NCI-H510A (cell line): ENCODE results near the gene AKT3.
"Not testable (repeated sequence)": the region's sequence is repeated elsewhere in the genome, so short reads cannot be mapped to it uniquely, and the experiment has no call there.

ENCODE experiments used
- DNase-seq: peaks from one replicate; lab custom pipeline; 2025; lab: John Stamatoyannopoulos, UW

The AKT3 gene

GRCh38 chr1:243784506-243784905 is 65.5 kb downstream of the AKT3 start:
- DNase-seq, result no peak

- no peak for DNase-seq
Observed at GRCh38 chr1:243783714-243784113, 66.3 kb downstream of the AKT3 start.

GRCh38 chr1:243772361-243773050 is 77.5 kb downstream of the AKT3 start:
- not testable (repeated sequence) for DNase-seq

- no peak for DNase-seq
Observed at GRCh38 chr1:243770860-243771259, 79.2 kb downstream of the AKT3 start.

- no peak for DNase-seq
Observed at GRCh38 chr1:243765676-243766075, 84.4 kb downstream of the AKT3 start.

- DNase-seq, result no peak
Observed at GRCh38 chr1:243763806-243764205, 86.2 kb downstream of the AKT3 start.

- DNase-seq, result no peak
Observed at GRCh38 chr1:243758647-243759046, 91.4 kb downstream of the AKT3 start.

GRCh38 chr1:243756529-243756928 is 93.5 kb downstream of the AKT3 start:
- no peak for DNase-seq

GRCh38 chr1:243754348-243754747 is 95.7 kb downstream of the AKT3 start:
- DNase-seq, result no peak

GRCh38 chr1:243751506-243751905 is 98.5 kb downstream of the AKT3 start:
- no peak for DNase-seq

- DNase-seq, result no peak
Observed at GRCh38 chr1:243748706-243749283, 101.2 kb downstream of the AKT3 start.

GRCh38 chr1:243748227-243748626 is 101.8 kb downstream of the AKT3 start:
- no peak for DNase-seq

GRCh38 chr1:243746751-243747150 is 103.3 kb downstream of the AKT3 start:
- DNase-seq, result no peak

- no peak for DNase-seq
Observed at GRCh38 chr1:243745356-243745755, 104.7 kb downstream of the AKT3 start.

GRCh38 chr1:243742819-243743218 is 107.2 kb downstream of the AKT3 start:
- DNase-seq, result no peak

- no peak for DNase-seq
Observed at GRCh38 chr1:243740255-243740999, 109.6 kb downstream of the AKT3 start.

GRCh38 chr1:243739335-243740003 is 110.6 kb downstream of the AKT3 start:
- DNase-seq, result no peak

GRCh38 chr1:243738020-243738419 is 112.0 kb downstream of the AKT3 start:
- DNase-seq, result no peak

GRCh38 chr1:243735457-243735856 is 114.6 kb downstream of the AKT3 start:
- DNase-seq, result no peak

- no peak for DNase-seq
Observed at GRCh38 chr1:243734308-243734695, 115.7 kb downstream of the AKT3 start.

GRCh38 chr1:243733670-243734307 is 116.3 kb downstream of the AKT3 start:
- DNase-seq, result no peak

- DNase-seq, result no peak
Observed at GRCh38 chr1:243732637-243733036, 117.4 kb downstream of the AKT3 start.
